ENCODE results near the gene PCDHGA2.
"Not testable (repeated sequence)": the region's sequence is repeated elsewhere in the genome, so short reads cannot be mapped to it uniquely, and the experiment has no call there.

The PCDHGA2 gene

DNA sequence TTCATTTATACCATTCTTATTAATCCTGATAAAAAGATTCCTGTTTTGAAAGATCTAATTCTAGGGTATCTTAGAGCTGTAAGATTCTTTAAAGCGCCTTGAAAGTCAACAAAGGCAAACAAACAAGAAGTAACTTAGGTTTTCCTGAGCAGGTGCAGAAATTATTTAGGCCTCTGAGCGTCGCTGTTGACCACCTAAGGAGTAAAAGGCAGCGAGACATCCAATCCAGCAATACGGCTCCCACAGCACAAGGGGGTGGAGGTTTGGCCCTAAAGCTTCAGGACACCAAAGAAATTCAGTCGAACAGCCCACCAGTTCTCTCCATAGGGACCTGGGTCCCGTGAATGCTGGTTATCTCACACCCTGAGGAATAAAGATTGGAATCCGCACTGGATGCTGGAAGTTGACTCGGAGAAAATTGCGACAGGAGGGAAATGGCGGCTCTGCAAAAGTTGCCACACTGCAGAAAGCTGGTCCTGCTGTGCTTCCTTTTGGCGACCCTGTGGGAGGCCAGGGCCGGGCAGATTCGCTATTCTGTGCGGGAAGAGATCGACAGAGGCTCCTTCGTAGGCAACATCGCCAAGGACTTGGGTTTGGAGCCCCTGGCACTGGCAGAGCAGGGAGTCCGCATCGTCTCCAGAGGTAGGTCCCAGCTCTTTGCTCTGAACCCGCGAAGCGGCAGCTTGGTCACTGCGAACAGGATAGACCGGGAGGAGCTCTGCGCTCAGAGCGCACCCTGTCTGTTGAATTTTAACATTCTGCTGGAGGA, at the start of gene PCDHGA2:
Gene PCDHGA2, plus strand, starts transcription at position 223 of the 769 bp plus-strand sequence.
- DNase-seq (ENCODE audit: low read depth), result no peak
- TF ChIP-seq MYC (IDR thresholded peaks at IDR 0.05; ENCODE audit: low read depth, low read length) (no peak), POLR2A (IDR thresholded peaks at IDR 0.05; ENCODE audit: extremely low read depth, insufficient read length) (no peak)
- TF ChIP-seq, protein P1, sequence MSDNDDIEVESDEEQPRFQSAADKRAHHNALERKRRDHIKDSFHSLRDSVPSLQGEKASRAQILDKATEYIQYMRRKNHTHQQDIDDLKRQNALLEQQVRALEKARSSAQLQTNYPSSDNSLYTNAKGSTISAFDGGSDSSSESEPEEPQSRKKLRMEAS (IDR thresholded peaks at IDR 0.05; ENCODE audit: low read depth, low read length), result no peak
- TF ChIP-seq, protein P2, sequence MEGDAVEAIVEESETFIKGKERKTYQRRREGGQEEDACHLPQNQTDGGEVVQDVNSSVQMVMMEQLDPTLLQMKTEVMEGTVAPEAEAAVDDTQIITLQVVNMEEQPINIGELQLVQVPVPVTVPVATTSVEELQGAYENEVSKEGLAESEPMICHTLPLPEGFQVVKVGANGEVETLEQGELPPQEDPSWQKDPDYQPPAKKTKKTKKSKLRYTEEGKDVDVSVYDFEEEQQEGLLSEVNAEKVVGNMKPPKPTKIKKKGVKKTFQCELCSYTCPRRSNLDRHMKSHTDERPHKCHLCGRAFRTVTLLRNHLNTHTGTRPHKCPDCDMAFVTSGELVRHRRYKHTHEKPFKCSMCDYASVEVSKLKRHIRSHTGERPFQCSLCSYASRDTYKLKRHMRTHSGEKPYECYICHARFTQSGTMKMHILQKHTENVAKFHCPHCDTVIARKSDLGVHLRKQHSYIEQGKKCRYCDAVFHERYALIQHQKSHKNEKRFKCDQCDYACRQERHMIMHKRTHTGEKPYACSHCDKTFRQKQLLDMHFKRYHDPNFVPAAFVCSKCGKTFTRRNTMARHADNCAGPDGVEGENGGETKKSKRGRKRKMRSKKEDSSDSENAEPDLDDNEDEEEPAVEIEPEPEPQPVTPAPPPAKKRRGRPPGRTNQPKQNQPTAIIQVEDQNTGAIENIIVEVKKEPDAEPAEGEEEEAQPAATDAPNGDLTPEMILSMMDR (IDR thresholded peaks at IDR 0.05; ENCODE audit: low read depth, low read length), result peak; percentile 6
- H3K4me3 ChIP-seq (ENCODE audit: low read depth, low read length), result no peak within 1 kb of the TSS

DNA sequence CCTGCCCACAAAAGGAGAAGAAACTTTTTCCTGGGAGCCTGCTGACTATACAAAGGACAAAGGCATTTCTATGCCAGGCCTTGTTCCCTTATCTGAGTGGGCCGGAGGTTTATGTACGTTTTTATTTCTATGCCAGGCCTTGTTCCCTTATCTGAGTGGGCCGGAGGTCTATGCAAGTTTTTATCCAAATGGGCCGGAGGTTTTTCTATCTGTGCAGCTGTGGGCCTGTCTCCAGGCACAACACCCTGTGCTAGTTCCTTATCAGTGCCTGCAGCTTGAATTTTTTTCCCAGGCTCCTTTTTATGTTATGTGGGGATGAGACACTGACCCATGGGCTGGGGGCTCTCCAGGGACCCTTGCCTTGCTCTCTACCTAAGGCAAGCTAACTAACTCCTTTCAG, 40.2 kb upstream of the PCDHGA2 start:
- TF ChIP-seq MYC (IDR thresholded peaks at IDR 0.05; ENCODE audit: low read depth, low read length) (no peak), POLR2A (IDR thresholded peaks at IDR 0.05; ENCODE audit: extremely low read depth, insufficient read length) (no peak)
- TF ChIP-seq, protein P1 (IDR thresholded peaks at IDR 0.05; ENCODE audit: low read depth, low read length), result no peak
- TF ChIP-seq, protein P2 (IDR thresholded peaks at IDR 0.05; ENCODE audit: low read depth, low read length), result no peak
- no peak overlapping the region for H3K4me3 ChIP-seq (ENCODE audit: low read depth, low read length)
- no peak for DNase-seq (ENCODE audit: low read depth)

DNA sequence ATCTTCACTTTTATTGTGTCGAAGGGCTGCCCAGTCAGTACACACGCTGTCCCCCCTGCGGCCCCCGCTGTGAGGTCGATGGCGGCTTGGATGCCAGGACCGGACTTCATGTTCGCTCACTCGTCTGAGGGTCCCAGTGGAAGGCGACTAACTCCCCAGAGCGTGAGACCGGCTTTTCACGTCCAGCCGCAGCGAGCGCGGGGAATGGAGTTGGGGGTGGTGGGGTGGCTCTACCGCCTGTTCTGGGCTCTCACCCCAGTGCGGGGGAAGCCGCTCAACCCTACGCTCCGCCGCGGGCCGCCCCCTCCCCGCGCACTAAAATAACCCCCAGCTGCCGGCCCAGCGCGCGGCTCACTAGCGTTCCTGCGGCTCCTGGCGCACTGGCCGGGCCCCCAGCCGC, 34.8 kb upstream of the PCDHGA2 start, which contains the start of gene SLC25A2:
Gene SLC25A2, minus strand, starts transcription at position 294 of the 400 bp plus-strand sequence. Its CDS starts 184 bp downstream, at position 110.
- TF ChIP-seq, protein P2 (IDR thresholded peaks at IDR 0.05; ENCODE audit: low read depth, low read length), result no peak
- TF ChIP-seq, protein P1 (IDR thresholded peaks at IDR 0.05; ENCODE audit: low read depth, low read length), result no peak
- TF ChIP-seq POLR2A (IDR thresholded peaks at IDR 0.05; ENCODE audit: extremely low read depth, insufficient read length), result no peak
- no peak for TF ChIP-seq MYC (IDR thresholded peaks at IDR 0.05; ENCODE audit: low read depth, low read length)
- no peak within 1 kb of the TSS for H3K4me3 ChIP-seq (ENCODE audit: low read depth, low read length)
- DNase-seq (ENCODE audit: low read depth), result no peak

DNA sequence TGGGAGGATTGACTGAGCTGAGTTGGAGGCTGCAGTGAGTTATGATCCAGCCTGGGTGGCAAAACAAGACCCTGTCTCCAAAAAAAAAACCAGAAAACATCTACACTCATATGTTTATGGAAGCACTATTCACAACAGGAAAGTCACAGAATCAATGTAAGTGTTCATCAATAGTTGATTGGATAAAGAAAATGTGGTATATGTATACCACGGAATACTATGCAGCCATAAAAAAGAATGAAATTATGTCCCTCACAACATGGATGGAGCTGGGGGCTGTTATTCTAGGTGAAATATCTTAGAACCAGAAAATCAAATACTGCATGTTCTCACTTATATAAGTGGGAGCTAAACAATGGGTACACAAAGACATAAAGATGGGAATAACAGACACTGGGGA, 31.9 kb upstream of the PCDHGA2 start:
- DNase-seq (ENCODE audit: low read depth), result no peak
- TF ChIP-seq, protein P1 (IDR thresholded peaks at IDR 0.05; ENCODE audit: low read depth, low read length), result no peak
- TF ChIP-seq, protein P2 (IDR thresholded peaks at IDR 0.05; ENCODE audit: low read depth, low read length), result no peak
- no peak for TF ChIP-seq POLR2A (IDR thresholded peaks at IDR 0.05; ENCODE audit: extremely low read depth, insufficient read length)
- TF ChIP-seq MYC (IDR thresholded peaks at IDR 0.05; ENCODE audit: low read depth, low read length), result no peak
- no peak overlapping the region for H3K4me3 ChIP-seq (ENCODE audit: low read depth, low read length)

DNA sequence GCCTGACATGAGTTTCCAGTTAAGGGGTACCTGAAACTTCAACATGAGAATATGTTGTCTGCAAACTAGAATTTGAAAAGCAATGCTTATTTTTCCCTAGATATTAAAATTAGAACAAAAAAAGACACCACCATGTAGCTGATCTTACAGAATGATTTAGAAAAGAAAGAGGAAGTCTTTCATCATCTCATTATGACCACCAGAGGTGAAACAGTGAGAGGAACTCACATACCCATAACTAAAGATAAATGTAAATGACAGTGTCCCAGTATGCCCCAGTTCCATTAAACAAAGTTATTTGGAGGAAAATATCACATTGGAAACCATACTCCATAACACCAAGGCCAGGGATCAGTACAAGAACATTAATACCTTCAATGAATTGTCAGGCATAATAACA, 24.8 kb upstream of the PCDHGA2 start:
- peak; percentile 41 for DNase-seq (ENCODE audit: low read depth)

DNA sequence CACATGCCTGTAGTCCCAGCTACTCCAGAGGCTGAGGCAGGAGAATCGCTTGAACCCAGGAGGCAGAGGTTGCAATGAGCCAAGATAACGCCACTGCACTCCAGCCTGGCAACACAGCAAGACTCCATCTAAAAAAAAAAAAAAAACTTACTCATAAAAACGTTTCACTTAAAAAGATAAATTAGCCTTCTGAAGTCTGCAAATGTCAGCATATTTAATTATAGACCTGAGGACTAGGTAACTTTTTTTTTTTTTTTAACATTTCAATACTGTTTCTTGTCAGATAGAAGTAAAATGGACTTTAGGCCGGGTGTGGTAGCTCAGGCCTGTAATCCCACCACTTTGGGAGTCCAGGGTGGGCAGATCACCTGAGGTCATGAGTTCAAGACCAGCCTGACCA, 21.6 kb upstream of the PCDHGA2 start:
- H3K4me3 ChIP-seq (ENCODE audit: low read depth, low read length); DNase-seq (ENCODE audit: low read depth): not testable (repeated sequence)

More for the DNA sequence above, 24.8 kb upstream of the PCDHGA2 start:
- TF ChIP-seq POLR2A (IDR thresholded peaks at IDR 0.05; ENCODE audit: extremely low read depth, insufficient read length) (no peak), MYC (IDR thresholded peaks at IDR 0.05; ENCODE audit: low read depth, low read length) (no peak)
- TF ChIP-seq, protein P2 (IDR thresholded peaks at IDR 0.05; ENCODE audit: low read depth, low read length), result no peak
- TF ChIP-seq, protein P1 (IDR thresholded peaks at IDR 0.05; ENCODE audit: low read depth, low read length), result no peak
- H3K4me3 ChIP-seq (ENCODE audit: low read depth, low read length), result no peak overlapping the region
